GM21576 (cell line): ENCODE measurements around the gene NFAT5.
"Not testable (repeated sequence)": the region's sequence is repeated elsewhere in the genome, so short reads cannot be mapped to it uniquely, and the experiment has no call there.

Experiments
- ATAC-seq: cut with Tn5 transposase; IDR thresholded peaks from one replicate; pipeline ENCODE4 v1.9.1; 2021; ENCODE audit warnings: mild to moderate bottlenecking, moderate library complexity; ENCODE audit not compliant: unreplicated experiment

The NFAT5 gene

DNA sequence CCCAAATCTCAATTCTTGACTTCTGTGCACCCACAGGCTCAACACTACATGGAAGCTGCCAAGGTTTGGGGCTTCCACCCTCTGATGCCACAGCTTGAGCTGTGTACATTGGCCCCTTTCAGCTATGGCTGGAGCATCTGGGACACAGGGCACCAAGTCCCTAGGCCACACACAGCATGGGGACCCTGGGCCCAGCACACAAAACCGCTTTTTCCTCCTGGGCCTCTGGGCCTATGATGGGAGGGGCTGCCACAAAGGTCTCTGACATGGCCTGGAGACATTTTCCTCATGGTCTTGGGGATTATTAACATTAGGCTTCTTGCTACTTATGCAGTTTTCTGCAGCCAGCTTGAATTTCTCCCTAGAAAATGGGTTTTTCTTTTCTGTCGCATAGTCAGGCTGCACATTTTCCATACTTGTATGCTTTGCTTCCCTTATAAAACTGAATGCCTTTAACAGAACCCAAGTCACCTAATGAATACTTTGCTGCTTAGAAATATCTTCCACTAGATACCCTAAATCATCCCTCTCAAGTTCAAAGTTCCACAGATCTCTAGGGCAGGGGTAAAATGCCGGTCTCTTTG is 70.9 kb downstream of the NFAT5 start:
- ATAC-seq, result not testable (repeated sequence)

DNA sequence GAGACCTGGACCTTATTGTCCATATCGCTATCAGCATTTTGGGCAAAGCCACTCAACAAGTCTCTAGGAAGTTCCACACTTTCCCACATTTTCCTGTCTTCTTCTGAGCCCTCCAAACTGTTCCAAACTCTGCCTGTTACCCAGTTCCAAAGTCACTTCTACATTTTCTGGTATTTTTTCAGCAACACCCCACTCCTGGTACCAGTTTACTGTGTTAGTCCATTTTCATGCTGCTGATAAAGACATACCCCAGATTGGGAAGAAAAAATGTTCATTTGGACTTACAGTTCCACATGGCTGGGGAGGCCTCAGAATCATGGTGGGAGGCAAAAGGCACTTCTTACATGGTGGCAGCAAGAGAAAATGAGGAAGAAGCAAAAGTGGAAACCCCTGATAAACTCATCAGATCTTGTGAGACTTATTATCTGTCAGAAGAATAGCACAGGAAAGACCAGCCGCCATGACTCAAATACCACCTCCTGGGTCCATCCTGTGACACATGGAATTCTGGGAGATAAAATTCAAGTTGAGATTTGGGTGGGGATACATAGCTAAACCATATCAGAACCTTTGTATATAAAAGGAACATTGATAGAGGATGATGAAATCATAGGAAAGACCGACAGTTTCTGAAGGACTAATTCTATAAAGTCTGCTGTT is 71.6 kb downstream of the NFAT5 start:
- ATAC-seq, result not testable (repeated sequence)

DNA sequence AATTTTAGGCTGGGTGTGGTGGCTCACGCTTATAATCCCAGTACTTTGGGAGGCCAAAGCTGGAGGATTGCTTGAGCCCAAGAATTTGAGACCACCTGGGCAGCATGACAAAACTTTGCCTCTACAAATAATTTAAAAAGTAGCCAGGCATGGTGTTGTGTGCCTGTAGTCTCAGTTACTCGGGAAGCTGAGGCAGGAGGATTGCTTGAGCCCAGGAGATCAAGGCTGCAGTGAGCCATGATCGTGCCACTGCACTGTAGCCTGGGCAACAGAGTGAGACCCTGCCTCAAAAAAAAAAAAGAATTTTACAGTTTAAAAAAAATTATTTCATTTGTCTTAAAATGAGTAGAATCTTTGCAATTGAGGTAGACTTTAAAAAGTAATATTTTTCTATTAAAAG is 78.2 kb downstream of the NFAT5 start:
- ATAC-seq, result not testable (repeated sequence)

DNA sequence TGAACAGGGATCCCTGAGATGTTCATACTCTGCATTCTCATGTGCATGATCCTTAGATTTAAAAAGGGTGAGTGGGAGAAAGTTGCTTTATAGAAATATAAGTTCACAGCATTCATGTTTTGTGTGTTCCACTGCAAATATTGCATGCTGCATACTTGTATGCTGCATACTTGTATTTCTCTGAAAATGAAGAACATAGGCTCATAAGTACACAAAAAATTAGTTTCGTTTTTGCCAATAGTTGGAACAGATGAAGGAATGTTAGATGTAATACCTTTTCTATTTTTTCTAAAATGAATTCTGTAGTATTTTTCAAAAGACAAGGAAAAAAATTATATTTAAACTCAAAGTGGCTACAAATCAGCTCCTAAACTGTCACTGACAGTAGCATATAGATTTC is 79.0 kb downstream of the NFAT5 start:
- no peak for ATAC-seq

DNA sequence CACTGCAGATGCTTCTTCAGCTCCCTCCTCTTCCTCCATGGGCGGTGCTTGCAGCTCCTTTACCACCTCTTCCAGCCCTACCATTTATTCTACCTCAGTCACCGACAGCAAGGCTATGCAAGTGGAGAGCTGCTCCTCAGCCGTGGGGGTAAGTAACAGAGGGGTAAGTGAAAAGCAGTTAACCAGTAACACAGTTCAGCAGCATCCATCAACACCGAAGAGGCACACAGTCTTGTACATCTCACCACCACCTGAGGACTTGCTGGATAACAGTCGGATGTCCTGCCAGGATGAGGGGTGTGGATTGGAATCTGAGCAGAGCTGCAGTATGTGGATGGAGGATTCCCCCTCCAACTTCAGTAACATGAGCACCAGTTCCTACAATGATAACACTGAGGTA is 81.3 kb downstream of the NFAT5 start:
- ATAC-seq, result no peak

DNA sequence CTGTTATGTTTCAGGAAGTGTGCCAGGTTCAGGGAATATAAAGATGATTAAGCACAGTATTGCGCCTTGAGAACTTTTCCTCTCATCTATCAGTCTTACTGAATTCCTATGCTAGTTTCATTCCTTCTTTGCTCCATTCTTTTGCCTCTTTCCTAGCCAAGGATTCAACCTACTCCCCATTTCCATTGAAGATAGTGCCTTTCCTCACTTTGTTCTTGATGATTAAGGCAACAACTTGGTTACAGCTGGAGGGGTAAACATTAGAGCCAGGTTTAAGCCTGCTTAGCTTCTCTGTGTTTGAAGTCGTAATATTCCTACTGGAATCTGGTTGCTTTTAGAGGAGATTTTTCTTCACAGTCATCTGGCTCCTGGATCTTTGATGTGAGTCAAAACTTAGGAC is 85.5 kb downstream of the NFAT5 start:
- no peak for ATAC-seq

DNA sequence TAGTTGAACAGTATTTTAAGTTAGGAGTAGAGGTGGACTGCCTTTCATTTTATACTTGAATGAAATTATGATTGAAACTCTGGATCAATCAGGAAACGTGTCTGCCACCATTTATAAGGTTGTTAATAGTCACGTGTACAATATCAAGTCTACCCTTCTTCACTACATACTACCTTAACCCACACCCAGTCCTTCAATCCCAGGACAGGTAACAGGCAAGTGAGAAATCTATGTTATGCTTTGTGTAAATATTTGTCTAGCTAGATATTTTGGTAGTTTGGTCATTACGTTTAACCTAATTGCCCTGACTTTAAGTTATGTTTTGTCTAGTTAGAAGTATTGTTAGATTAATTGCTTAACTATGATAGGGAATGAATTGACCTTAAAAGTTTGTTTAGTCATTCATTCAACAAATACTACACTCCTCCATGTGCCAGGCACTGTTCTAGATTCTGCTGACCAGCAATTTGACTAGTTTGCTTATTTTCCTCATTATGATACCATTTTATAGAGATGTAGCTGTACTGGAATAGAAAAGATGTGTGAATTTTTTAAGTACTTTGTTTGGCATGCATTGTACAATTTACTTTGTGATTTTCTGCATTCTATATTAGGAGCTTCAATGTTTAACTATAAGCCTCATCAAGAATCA is 88.6 kb downstream of the NFAT5 start:
- ATAC-seq, result no peak

DNA sequence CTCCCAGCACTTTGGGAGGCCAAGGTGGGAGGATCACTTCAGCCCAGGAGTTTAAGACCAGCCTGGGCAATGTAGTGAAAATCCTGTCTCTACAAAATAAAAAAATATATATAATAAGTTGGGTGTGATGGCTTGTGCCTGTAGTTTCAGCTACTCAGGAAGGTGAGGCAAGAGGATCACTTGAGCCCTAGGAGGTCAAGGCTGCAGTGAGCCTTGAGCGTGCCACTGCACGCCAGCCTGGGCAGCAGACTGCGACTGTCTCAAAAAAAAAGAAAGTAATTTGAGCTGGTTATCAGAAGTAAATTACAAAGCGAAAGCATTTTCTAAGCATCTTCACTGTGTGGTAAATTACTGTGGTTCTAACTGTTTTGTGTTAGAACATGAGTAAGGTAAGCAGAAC is 94.4 kb downstream of the NFAT5 start:
- no peak for ATAC-seq

DNA sequence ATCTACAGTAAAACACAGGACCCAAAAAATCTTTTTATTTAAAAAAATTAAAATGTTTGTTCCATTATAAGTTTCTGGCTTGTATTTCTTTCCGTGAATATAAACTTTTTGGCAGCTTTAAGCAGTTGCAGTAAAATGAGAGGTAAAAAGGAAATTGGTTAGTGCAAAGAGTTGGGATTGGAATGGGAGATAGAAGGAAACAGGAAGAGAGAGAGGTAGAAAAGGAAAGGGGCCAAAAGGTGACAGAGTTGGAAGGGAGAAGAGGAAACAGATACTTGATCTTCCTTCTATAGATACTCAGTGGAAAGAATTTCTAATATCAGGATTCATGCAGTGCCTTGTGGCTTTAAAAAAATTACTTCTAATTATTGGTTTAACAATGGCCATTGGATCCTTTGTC is 97.1 kb downstream of the NFAT5 start:
- ATAC-seq, result no peak

DNA sequence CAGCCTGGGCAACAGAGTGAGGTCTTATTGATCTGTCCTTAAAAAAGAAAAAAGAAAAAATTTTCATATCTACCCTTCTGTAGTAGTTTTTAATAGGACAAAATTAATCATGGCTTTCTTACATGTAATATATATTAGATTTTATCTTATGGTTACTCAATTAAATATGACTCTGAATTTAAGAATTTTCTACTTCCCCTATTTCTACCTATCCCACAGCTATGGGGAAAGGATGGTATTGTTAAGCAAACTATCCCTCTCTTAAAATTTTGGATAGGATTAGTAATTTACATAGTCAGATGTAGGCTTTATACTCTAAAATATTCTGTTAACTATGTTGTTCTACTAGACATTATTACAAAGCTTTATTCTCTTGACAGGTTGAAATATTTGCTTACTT is 98.1 kb downstream of the NFAT5 start:
- no peak for ATAC-seq

DNA sequence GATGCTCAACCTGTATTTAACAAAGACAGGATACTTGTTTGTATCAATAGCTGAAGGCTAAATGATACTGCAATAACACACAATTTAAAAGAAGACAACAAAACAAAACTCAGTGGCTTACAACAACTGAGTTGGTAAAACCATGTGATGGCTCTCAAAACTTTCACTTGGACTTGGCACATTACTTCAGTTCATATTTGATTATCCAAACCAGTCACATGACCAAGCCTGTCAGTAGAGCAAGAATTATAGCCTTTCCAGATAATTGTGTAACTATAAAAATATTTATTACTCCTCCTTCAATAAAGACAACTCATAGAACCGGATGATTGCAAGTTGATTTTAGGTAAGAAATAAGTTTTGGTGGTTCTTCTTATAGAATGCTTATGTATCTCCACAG is 103.8 kb downstream of the NFAT5 start:
- ATAC-seq, result no peak

DNA sequence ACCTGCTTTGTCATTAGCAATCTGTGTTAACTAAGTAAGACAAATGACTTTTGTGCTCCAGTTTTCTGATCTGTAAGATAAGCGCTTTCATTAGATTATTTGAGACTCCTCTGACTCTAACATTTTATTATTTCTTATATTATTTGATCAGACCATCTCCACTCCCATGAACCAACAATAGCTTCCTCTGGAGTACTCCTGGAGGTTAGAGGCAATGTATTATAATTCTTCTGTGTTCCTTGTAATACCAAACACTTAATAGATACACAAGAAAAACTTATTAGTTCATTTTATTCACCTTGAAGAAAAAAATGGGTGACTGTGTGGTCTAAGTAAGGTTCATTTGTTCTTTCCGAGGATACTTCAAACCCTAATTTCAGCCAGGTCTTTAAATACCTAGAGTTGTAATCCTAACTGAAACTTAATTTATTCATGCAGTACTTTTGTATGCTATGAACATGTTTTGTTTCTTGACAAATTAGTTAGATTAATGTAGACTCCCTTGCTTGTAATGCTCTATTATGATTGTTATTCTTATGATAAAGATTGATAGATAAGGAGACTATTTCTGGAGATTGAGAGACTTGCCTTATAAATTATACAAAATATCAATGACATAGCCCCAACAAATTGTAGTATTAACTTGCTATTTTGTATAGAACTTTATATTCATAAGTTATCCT is 106.7 kb downstream of the NFAT5 start:
- no peak for ATAC-seq

DNA sequence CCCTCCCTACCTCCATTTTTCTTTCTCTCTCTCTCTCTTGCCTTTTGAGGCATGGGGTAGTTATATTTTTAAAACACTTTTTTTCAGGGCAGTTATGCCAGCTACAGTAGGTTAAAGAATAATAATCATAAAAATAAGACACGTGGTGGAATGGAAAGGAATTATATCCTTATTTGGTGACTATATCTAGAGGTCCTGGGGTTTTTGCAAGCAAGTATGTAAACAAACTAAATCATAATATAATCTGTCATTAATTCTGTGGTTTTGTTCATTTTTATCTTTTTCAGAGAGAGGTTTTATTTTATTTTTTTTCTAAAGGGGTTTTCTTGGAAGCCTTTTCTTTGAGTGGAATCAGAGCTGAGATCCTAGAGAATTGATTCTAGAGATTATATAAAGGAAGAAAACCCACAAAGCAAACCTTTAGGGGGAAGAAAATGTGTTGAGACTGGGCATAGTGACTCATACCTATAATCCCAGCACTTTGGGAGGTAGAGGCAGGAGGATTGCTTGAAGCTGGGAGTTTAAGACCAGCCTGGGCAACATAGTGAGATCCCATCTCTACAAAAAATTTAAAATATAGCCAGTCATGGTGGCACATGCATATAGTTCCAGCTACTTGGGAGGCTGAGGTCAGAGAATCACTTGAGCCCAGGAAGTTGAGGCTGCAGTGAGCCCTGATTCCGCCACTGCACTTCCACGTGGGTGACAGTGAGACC is 107.4 kb downstream of the NFAT5 start:
- ATAC-seq, result no peak

DNA sequence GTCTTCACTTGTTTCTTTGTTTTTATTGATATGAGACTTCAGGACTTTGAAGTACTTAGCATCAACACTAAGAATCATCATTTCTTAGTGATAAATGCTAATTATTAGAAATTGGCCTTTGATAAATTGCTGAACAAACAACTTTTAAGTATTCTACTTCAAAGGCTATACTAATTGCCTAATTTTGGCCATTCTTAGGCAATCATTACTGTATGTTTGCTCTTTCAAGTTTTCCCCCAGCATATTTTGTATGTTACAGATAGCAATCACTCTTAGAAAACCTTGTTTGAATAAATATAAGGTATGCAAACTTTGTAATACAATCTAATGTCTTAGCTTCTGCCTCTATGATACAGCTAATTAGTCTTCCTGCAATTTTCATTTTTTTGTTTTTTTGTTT is 114.6 kb downstream of the NFAT5 start:
- ATAC-seq, result no peak

DNA sequence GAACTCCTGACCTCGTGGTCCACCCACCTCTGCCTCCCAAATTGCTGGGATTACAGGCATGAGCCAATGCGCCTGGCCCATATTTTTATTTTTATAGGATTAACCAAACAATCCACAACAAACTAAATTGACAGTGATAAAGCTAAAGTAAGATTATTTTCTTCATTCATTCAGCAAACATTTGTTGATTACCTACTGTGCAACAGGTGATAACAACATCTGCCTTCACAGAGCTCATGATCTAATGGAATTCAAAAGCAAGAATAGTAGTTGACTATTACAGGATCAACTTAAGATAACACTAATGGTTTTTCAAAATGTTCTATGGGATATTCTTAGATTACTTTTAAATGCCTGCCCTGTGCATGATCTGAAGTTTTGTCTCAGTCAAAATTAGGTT is 122.8 kb downstream of the NFAT5 start:
- no peak for ATAC-seq

DNA sequence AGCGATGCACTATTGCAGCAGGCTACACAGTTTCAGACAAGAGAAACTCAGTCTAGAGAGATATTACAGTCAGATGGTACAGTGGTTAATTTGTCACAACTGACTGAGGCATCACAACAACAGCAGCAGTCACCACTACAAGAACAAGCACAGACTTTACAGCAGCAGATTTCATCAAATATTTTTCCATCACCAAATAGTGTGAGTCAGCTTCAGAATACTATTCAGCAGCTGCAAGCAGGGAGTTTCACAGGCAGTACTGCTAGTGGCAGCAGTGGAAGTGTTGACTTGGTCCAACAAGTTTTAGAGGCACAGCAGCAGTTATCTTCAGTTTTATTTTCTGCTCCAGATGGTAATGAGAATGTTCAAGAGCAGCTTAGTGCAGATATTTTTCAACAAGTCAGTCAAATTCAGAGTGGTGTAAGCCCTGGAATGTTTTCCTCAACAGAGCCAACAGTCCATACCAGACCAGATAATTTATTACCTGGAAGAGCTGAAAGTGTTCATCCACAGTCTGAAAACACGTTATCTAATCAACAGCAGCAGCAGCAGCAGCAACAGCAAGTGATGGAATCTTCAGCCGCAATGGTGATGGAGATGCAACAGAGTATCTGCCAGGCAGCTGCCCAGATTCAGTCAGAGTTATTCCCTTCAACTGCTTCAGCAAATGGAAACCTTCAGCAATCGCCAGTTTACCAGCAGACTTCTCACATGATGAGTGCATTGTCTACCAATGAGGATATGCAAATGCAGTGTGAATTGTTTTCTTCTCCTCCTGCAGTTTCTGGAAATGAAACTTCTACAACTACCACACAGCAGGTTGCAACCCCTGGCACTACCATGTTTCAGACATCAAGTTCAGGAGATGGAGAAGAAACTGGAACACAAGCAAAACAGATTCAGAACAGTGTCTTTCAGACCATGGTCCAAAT is 126.5 kb downstream of the NFAT5 start:
- no peak for ATAC-seq

DNA sequence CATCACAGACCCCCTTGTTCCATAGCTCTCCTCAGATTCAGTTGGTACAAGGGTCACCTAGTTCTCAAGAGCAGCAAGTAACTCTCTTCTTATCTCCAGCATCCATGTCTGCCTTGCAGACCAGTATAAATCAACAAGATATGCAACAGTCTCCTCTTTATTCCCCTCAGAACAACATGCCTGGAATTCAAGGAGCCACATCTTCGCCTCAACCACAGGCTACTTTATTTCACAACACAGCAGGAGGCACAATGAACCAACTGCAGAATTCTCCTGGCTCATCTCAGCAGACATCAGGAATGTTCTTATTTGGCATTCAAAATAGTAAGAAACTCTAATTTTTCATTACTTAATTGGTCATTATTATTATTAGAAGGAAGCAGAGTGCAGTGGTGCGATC is 128.2 kb downstream of the NFAT5 start:
- no peak for ATAC-seq

DNA sequence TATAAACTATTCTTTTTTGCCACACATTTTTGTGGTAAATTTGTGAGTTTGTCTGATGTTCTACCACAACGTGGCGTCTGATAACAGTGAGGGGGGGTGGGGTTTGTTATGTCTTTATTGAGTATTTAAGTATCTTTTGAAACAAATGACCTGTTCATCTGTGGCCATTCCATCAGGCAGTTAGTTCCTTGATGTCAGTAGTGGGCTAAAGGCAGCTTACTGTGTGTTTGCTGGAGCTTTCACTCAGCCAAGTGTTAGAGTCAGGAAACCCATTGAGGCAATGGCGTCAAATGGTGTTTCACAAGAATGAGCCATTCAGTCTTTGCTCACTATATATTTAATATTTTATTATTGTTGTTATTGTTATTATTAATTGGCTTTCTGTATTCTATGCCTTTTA is 132.6 kb downstream of the NFAT5 start:
- no peak for ATAC-seq

DNA sequence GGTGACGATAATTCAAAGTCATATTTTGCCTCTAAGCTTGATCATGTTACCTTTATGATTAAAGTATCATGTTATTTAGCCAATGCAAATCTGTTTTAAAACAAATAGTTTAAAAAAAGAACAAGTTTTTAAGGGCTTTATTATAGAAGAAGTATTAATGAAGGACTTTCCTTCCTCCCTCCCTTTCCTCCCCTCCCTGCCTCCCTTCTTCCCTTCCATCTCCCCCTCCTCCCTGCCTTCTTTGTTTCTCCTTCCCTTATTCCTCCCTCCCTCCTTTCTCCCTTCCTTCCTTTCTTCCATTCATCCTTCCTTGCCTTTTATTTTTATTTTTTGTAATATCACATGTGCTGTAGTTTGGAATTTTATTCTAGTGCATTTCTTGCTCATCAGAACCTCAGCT is 134.1 kb downstream of the NFAT5 start:
- ATAC-seq, result no peak

DNA sequence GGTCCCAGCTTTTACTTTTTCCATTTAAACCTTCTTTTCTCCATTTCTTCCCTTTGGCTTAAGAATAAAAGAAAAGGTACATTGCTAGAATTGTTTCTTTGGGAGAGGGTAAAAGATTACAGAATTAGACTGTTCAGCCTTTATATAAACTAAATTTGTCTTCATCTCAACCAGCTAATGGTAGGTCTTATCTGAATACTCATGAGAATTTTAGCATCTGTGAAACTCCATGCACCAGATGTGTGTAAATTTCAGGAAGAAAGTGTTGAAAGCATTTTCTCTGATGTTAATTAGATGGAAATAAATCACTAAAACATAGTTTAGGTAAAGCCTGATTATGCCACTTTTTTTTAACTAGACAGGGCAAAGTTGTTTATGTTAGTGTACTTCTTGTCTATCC is 135.7 kb downstream of the NFAT5 start:
- ATAC-seq, result no peak
